Upper lobe of left lung (tissue), 4 donors: ENCODE measurements around the gene TLE4.

Experiments
- CTCF ChIP-seq, 6 experiments: fragments of 450-650 bp in 4 of 6; fragments of 200-600 bp in 2 of 6; sonication (generic) in 2 of 6; IDR thresholded peaks; one replicate each; pipeline ENCODE4 v1.5.1; 2016 to 2019; ENCODE audit warnings: antibody characterized with exemption in 6 of 6
- EP300 ChIP-seq, 4 donors: sonication (generic); formaldehyde crosslinking; IDR thresholded peaks; one replicate each; pipeline ENCODE4 v1.5.1; 2017; ENCODE audit warnings: antibody characterized with exemption in 4 of 4, control low read depth in 2 of 4
- POLR2A ChIP-seq, 4 donors: fragments of 450-650 bp; IDR thresholded peaks; one replicate each; pipeline ENCODE4 v1.5.1; 2016 to 2017; ENCODE audit warnings: antibody characterized with exemption in 4 of 4, mild to moderate bottlenecking in 2 of 4
- POLR2AphosphoS5 ChIP-seq, 2 donors: sonication (generic); formaldehyde crosslinking; IDR thresholded peaks; one replicate each; pipeline ENCODE4 v1.5.1; 2017; ENCODE audit warnings: antibody characterized with exemption in 2 of 2

GRCh38 chr9:79569814-79570447 is 1.8 kb upstream of the TLE4 start:
- TF ChIP-seq POLR2AphosphoS5 (IDR thresholded peaks at IDR 0.05) (no peak), CTCF (IDR thresholded peaks at IDR 0.05) (no peak), POLR2A (IDR thresholded peaks at IDR 0.05) (no peak), EP300 (IDR thresholded peaks at IDR 0.05) (no peak)
